ENCODE measurements around the gene FHL1.

Gene FHL1

DNA sequence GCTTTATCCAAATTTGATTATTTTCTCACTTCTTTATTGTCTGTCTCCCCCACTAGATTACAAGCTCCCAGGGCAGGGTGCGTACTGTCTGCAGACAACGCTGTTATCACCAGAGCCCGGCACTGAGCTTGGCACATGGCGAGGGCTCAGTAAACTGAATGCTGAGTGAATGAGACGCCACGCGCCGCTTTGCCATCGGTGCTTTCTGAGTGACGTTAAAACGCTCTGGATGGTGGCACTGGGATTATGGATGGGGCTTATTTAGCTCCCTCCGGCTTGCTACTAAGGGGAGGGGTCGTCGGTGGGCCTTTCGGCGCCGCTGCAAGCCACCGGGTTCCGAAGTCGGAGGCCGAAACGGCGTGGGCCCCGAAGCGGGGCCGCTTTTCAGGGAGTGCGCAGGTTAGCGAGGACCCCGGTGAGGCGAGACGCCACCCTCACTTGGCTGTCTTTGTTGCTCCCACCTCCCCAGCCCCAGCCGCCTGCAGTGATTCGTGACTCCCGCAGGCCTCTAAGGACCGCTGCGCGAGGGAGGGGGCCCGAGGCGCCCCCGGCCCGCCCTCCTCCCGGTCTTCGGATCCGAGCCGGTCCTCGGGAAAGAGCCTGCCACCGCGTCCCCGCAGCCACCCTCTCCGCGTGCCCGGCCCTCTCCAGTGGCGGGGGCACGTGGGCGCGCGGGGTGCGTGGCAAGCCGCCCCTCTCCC, 569 bp upstream of the FHL1 start:
- H3K36me3 ChIP-seq (ENCODE audit: control insufficient read depth, insufficient read depth, low read length), result no peaks in the 10 kb centered on the region
- H3K27ac ChIP-seq (ENCODE audit: low read length), result no peak overlapping the region
- peaks cover 2% of the 10 kb centered on the region; the same call in 1 of the 2 replicates for H3K27me3 ChIP-seq (ENCODE audit: control insufficient read depth, insufficient read depth, low read length)
- H3K4me1 ChIP-seq (ENCODE audit: control insufficient read depth, insufficient read depth, low read length), result no peaks in the 10 kb centered on the region
- no peaks in the 10 kb centered on the region for H3K9me3 ChIP-seq (ENCODE audit: control insufficient read depth, insufficient read depth, low read length)
- peak overlapping the region; percentile 96; the same call in 1 of the 2 replicates for H3K4me3 ChIP-seq (ENCODE audit: low read length)
- no CpG with 5 or more reads among the region's 59 CpGs for WGBS (ENCODE audit: insufficient coverage, insufficient read length)
- no peak for DNase-seq (ENCODE audit: low read depth, low spot score)

- no peaks in the 10 kb centered on the region for H3K4me1 ChIP-seq (ENCODE audit: control insufficient read depth, insufficient read depth, low read length)
- H3K27ac ChIP-seq (ENCODE audit: low read length), result no peak overlapping the region
- peaks cover 2% of the 10 kb centered on the region; the same call in 1 of the 2 replicates for H3K27me3 ChIP-seq (ENCODE audit: control insufficient read depth, insufficient read depth, low read length)
- H3K36me3 ChIP-seq (ENCODE audit: control insufficient read depth, insufficient read depth, low read length), result no peaks in the 10 kb centered on the region
- DNase-seq (ENCODE audit: low read depth, low spot score), result no peak
- peak overlapping the region; percentile 96; the same call in 1 of the 2 replicates for H3K4me3 ChIP-seq (ENCODE audit: low read length)
- no CpG with 5 or more reads among the region's 17 CpGs for WGBS (ENCODE audit: insufficient coverage, insufficient read length)
- no peaks in the 10 kb centered on the region for H3K9me3 ChIP-seq (ENCODE audit: control insufficient read depth, insufficient read depth, low read length)
Measured at GRCh38 chrX:136147976-136148375, 643 bp downstream of the FHL1 start.

GRCh38 chrX:136148391-136148790, 1.1 kb downstream of the FHL1 start:
- WGBS (ENCODE audit: insufficient coverage, insufficient read length), result no CpG with 5 or more reads among the region's 17 CpGs
- no peaks in the 10 kb centered on the region for H3K9me3 ChIP-seq (ENCODE audit: control insufficient read depth, insufficient read depth, low read length)
- no peaks in the 10 kb centered on the region for H3K36me3 ChIP-seq (ENCODE audit: control insufficient read depth, insufficient read depth, low read length)
- no peak overlapping the region for H3K27ac ChIP-seq (ENCODE audit: low read length)
- DNase-seq (ENCODE audit: low read depth, low spot score), result no peak
- peaks cover 2% of the 10 kb centered on the region; the same call in 1 of the 2 replicates for H3K27me3 ChIP-seq (ENCODE audit: control insufficient read depth, insufficient read depth, low read length)
- H3K4me3 ChIP-seq (ENCODE audit: low read length), result peak overlapping the region; percentile 96; the same call in 1 of the 2 replicates
- no peaks in the 10 kb centered on the region for H3K4me1 ChIP-seq (ENCODE audit: control insufficient read depth, insufficient read depth, low read length)

- WGBS (ENCODE audit: insufficient coverage, insufficient read length), result no CpG with 5 or more reads among the region's 5 CpGs
- no peak overlapping the region for H3K4me3 ChIP-seq (ENCODE audit: low read length)
- no peaks in the 10 kb centered on the region for H3K4me1 ChIP-seq (ENCODE audit: control insufficient read depth, insufficient read depth, low read length)
- no peaks in the 10 kb centered on the region for H3K9me3 ChIP-seq (ENCODE audit: control insufficient read depth, insufficient read depth, low read length)
- H3K27me3 ChIP-seq (ENCODE audit: control insufficient read depth, insufficient read depth, low read length), result no peaks in the 10 kb centered on the region
- H3K36me3 ChIP-seq (ENCODE audit: control insufficient read depth, insufficient read depth, low read length), result no peaks in the 10 kb centered on the region
- no peak for DNase-seq (ENCODE audit: low read depth, low spot score)
- no peak overlapping the region for H3K27ac ChIP-seq (ENCODE audit: low read length)
Measured at GRCh38 chrX:136154998-136155397, 7.7 kb downstream of the FHL1 start.

DNA sequence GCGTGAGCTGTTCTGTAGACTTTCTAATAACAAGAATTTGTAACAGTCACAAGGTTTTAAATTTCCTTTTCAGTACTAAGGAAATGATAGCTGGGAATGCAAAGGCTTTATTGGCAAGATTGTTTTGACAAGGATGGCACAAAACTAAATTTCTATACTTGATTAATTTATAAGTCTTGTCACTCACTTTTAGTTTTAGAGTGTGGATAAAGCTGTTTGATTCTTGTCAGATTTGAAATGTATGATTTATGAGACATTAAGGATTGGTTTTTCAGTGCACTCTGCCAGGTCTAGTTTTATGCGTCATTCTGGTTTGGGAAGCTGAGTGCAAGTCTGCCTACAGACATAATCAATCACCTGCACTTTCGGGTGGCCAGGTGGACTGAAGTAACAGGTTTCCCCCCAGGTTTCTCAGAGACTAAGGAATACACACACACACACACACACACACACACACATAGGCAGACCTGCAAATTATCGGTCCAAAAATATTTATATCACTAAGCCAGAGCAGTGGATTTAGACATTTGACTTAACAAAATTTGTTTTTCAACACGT, 9.3 kb downstream of the FHL1 start:
- Histone ChIP-seq H3K36me3 (ENCODE audit: control insufficient read depth, insufficient read depth, low read length) (no peaks in the 10 kb centered on the region), H3K27me3 (ENCODE audit: control insufficient read depth, insufficient read depth, low read length) (no peaks in the 10 kb centered on the region), H3K4me1 (ENCODE audit: control insufficient read depth, insufficient read depth, low read length) (no peaks in the 10 kb centered on the region), H3K9me3 (ENCODE audit: control insufficient read depth, insufficient read depth, low read length) (no peaks in the 10 kb centered on the region), H3K4me3 (ENCODE audit: low read length) (no peak overlapping the region), H3K27ac (ENCODE audit: low read length) (no peak overlapping the region)
- no CpG with 5 or more reads among the region's 5 CpGs for WGBS (ENCODE audit: insufficient coverage, insufficient read length)
- no peak for DNase-seq (ENCODE audit: low read depth, low spot score)

DNA sequence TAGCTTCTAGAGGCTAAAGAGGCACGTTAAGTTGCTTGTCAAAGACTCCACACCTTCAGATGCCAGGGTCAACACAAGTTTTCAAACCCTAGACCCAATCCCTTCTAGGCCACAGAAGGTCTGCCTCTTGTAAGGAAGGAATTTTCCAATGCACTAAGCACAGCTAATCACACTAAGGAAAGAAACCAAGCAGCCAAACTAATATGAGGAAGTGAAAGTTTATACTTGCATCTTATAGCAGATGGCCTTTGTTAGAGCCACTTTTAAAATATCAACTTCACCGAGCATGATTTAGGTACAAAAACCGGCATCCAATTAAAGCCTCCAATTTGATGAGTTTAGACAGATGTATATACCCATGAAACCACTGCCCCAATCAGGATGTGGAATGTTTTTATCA, 9.9 kb downstream of the FHL1 start:
- H3K36me3 ChIP-seq (ENCODE audit: control insufficient read depth, insufficient read depth, low read length), result no peaks in the 10 kb centered on the region
- H3K9me3 ChIP-seq (ENCODE audit: control insufficient read depth, insufficient read depth, low read length), result no peaks in the 10 kb centered on the region
- no CpG with 5 or more reads among the region's 3 CpGs for WGBS (ENCODE audit: insufficient coverage, insufficient read length)
- no peaks in the 10 kb centered on the region for H3K27me3 ChIP-seq (ENCODE audit: control insufficient read depth, insufficient read depth, low read length)
- no peak for DNase-seq (ENCODE audit: low read depth, low spot score)
- H3K4me1 ChIP-seq (ENCODE audit: control insufficient read depth, insufficient read depth, low read length), result no peaks in the 10 kb centered on the region
- H3K4me3 ChIP-seq (ENCODE audit: low read length), result no peak overlapping the region
- no peak overlapping the region for H3K27ac ChIP-seq (ENCODE audit: low read length)

DNA sequence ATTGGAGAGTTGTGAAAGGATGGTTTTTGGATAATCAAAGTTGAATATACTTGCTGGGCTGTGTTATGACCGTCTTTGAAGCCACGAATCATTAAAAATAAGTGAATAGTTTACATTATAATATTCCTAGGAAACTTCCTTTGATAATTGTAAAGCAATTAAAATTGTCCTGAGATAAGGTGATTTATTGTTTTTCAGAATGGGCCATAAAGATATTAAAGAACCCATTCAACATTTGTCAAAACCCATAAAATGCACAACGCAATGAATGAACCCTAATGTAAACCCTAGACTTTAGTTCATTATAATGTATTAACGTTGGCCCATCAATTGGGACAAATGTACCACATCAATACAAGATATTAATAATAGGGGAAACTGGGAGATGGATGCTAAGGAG, 11.4 kb downstream of the FHL1 start:
- no peak overlapping the region for H3K27ac ChIP-seq (ENCODE audit: low read length)
- H3K4me3 ChIP-seq (ENCODE audit: low read length), result no peak overlapping the region
- no CpG with 5 or more reads among the region's 4 CpGs for WGBS (ENCODE audit: insufficient coverage, insufficient read length)
- no peaks in the 10 kb centered on the region for H3K27me3 ChIP-seq (ENCODE audit: control insufficient read depth, insufficient read depth, low read length)
- DNase-seq (ENCODE audit: low read depth, low spot score), result no peak
- no peaks in the 10 kb centered on the region for H3K9me3 ChIP-seq (ENCODE audit: control insufficient read depth, insufficient read depth, low read length)
- H3K36me3 ChIP-seq (ENCODE audit: control insufficient read depth, insufficient read depth, low read length), result no peaks in the 10 kb centered on the region
- H3K4me1 ChIP-seq (ENCODE audit: control insufficient read depth, insufficient read depth, low read length), result peaks cover 1% of the 10 kb centered on the region; the same call in 1 of the 2 replicates

DNA sequence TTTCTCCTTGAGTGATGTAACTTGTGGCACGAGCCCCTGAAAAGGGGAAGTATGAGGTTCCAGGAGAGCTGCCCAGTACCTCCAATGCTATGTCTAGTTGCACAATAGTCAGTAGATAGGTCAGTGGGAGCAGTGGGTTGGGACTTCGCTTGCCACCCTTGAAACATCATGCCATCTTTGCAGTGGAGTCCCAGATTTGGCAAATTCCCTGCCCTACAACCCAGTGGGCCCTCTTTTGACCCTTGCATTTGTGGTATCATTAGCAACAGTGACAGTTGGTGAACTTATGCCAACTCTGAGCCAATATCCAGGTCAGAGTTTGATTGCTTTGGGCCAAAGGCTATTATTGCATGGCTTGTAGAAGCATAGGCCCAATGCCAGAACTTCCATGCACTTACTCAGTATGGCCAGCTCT, 12.3 kb downstream of the FHL1 start:
- no CpG with 5 or more reads among the region's 2 CpGs for WGBS (ENCODE audit: insufficient coverage, insufficient read length)
- Histone ChIP-seq H3K27ac (ENCODE audit: low read length) (no peak overlapping the region), H3K4me1 (ENCODE audit: control insufficient read depth, insufficient read depth, low read length) (peaks cover 1% of the 10 kb centered on the region; the same call in 1 of the 2 replicates)

DNA sequence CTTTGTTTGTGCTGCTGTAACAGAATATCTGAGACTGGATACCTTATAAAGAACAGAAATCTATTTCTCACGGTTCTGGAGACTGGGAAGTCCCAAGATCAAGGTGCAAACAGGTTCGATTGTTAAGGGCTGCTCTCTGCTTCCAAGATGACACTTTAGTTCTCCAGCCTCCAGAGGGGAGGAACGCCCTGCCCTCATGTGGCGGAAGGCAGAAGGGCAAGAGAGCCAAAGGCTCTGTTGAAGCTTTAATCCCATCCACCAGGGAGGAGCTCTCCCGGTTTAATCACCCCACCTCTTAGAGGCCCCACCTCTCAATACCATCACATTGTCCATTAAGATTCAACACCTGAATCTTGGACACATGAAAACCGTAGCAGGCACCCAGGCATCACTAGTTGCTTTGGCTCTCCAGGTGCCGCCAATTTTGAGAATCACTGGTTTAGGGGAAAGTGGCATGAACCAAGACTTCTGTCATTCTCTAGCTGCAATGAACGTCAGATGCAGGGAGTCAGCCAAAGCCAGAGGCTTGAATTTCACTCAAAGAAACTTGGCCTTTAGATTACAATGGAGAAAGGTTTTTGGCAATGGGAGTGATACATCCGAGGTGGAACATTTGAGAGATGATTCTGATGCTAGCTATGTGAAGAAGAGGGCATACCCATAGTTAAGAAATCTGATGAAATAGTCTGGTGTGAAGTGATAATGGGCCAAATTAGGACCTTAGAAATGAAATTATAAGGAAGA, 15.7 kb downstream of the FHL1 start:
- WGBS (ENCODE audit: insufficient coverage, insufficient read length), result no CpG with 5 or more reads among the region's 9 CpGs
- Histone ChIP-seq H3K27me3 (ENCODE audit: control insufficient read depth, insufficient read depth, low read length) (no peaks in the 10 kb centered on the region), H3K4me3 (ENCODE audit: low read length) (no peak overlapping the region), H3K4me1 (ENCODE audit: control insufficient read depth, insufficient read depth, low read length) (peaks cover 1% of the 10 kb centered on the region; the same call in 1 of the 2 replicates), H3K36me3 (ENCODE audit: control insufficient read depth, insufficient read depth, low read length) (no peaks in the 10 kb centered on the region), H3K27ac (ENCODE audit: low read length) (no peak overlapping the region), H3K9me3 (ENCODE audit: control insufficient read depth, insufficient read depth, low read length) (no peaks in the 10 kb centered on the region)
- no peak for DNase-seq (ENCODE audit: low read depth, low spot score)

More for the DNA sequence above, 12.3 kb downstream of the FHL1 start:
- no peak for DNase-seq (ENCODE audit: low read depth, low spot score)
- Histone ChIP-seq H3K27me3 (ENCODE audit: control insufficient read depth, insufficient read depth, low read length) (no peaks in the 10 kb centered on the region), H3K9me3 (ENCODE audit: control insufficient read depth, insufficient read depth, low read length) (no peaks in the 10 kb centered on the region), H3K36me3 (ENCODE audit: control insufficient read depth, insufficient read depth, low read length) (no peaks in the 10 kb centered on the region), H3K4me3 (ENCODE audit: low read length) (no peak overlapping the region)

DNA sequence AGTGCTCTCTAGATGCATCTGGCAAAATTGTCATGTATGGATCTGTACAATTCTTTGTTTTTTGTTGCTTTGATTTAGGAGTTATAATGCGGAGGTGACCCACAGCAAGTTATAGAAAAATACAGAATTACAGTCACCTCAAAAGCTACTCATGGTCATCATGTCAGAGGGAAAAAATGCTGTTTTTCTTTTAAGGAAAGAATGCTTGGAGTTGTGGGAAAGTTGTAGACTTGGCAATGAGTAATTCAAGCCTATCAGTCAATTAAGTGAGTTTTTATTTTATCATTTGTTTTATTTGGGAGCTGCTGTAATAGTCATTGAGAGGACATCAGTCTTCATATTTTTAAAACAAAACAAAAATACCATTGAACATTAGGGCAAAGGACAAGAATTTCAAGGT, 16.4 kb downstream of the FHL1 start:
- H3K36me3 ChIP-seq (ENCODE audit: control insufficient read depth, insufficient read depth, low read length), result no peaks in the 10 kb centered on the region
- no peaks in the 10 kb centered on the region for H3K27me3 ChIP-seq (ENCODE audit: control insufficient read depth, insufficient read depth, low read length)
- no peak overlapping the region for H3K27ac ChIP-seq (ENCODE audit: low read length)
- DNase-seq (ENCODE audit: low read depth, low spot score), result no peak
- H3K9me3 ChIP-seq (ENCODE audit: control insufficient read depth, insufficient read depth, low read length), result no peaks in the 10 kb centered on the region
- no CpG with 5 or more reads among the region's 1 CpG for WGBS (ENCODE audit: insufficient coverage, insufficient read length)
- H3K4me3 ChIP-seq (ENCODE audit: low read length), result no peak overlapping the region
- peaks cover 1% of the 10 kb centered on the region; the same call in 1 of the 2 replicates for H3K4me1 ChIP-seq (ENCODE audit: control insufficient read depth, insufficient read depth, low read length)

All from iPS DF 6.9 (cell line).